Right forelimb (tissue), 1 donor: ENCODE results near the gene NEXMIF.
"Not testable (repeated sequence)": the region's sequence is repeated elsewhere in the genome, so short reads cannot be mapped to it uniquely, and the experiment has no call there.

Experiments used
- DNase-seq: peaks from one replicate; pipeline ENCODE4 v3.0.0-alpha.2; 2018

The NEXMIF gene

DNA sequence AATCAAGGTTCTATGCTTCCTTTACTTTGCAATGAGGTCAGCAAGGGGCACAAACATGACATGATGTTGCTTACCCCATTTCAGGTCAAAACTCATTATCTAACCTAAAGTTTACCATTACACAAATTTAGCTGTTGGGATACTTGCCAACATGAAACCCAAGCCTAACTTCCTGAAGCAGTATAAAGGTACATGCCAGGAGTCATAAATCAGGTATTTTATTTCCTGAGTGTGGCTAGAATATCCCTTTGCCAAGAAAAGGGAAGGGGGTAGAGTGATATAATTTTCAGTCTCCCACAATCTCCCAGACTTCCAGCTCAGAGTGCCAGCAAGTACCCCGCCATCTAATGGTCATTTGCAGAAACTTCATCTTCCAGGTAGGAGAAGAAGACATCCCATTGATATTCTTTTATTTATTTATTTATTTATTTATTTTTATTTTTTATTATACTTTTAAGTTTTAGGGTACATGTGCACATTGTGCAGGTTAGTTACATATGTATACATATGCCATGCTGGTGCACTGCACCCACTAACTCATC lies 136.6 kb downstream of the NEXMIF start:
- no peak for DNase-seq

DNA sequence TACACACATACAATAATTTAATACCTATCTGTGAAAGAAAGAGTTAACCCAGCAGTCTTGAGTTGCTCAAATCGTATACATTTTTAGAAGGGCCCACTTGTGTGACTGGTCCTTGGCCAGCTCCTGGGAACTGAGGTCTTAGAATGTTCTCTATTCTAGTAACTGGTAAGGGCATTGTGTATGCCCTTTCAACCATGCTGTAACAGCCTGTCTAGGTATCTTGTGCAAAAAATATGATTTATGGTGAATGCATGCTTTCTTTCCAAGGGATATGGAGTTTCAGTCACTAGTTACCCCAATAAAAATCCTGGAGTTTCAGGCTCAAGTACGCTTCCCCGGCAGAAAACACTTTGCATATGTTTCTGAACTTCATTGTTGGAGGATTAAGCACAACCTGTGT lies 140.6 kb downstream of the NEXMIF start:
- DNase-seq = no peak

DNA sequence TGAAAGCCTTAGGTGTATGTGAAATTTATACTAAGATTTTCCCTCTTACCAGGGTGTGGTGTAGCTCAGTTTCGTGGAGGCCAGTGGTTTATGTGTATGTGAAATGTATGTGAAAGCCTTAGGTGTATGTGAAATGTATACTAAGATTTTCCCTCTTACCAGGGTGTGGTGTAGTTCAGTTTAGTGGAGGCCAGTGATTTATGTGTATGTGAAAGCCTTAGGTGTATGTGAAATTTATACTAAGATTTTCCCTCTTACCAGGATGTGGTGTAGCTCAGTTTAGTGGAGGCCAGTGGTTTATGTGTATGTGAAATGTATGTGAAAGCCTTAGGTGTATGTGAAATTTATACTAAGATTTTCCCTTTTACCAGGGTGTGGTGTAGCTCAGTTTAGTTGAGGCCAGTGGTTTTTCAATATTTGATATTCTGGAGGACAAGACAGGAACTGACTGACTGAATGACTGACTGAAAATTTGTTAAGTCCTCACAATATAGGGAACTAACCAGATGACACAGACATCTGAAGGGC lies 143.7 kb downstream of the NEXMIF start:
- DNase-seq = no peak

DNA sequence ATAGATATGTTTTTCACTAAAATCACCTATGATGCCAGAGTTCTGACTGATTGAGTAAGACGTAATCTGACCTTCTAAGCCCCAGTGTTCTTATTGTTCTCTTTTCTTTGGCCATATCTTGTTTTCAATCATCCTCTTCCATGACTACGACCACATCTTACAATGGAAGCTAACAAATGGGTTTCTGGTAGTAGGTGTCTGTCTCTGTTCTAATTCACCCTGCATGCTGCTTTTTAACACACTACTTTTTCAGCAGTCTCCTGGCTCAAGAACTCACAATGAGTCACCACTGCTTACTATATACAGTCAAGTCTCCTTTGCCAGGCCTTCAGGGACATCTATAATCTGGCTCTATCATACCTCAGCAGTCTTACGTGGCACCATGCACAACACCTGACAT lies 146.1 kb downstream of the NEXMIF start:
- no peak for DNase-seq

DNA sequence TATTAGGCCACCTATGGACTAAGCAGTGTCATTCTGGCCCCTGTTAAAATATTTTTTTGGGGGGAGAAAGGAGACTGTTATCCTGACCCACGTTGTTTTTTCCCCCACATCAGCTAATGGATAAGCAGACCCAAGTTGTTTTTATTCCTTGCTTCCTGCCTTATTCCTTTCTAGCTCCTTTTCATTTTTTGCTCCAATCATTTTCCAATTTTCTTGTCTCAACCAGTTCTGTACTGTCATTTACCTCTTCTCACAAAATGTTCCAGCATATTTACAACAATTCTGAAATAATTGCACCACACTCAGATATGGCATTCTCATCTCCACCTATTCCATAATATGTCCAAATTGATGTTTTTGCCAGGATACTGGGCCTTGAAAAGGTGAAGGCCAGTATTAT lies 150.3 kb downstream of the NEXMIF start:
- DNase-seq = no peak

DNA sequence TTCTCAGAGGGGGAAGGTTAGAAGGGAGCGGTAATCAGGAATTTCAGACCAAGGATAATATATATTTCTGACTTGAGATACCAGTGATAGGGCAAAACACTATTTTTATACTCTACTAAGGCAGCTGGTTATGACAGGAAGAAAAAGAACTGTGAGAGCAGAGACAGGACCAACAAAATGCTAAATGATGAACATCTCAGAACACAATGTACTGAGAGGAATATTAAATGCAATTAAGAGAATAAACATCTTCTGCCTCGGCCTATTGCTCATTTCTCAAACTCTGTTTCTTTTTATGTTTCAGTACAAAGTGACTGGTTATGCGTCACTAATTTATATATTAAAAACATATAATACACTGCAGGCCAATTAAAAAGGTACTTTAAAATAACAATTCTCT lies 188.8 kb downstream of the NEXMIF start:
- DNase-seq = no peak

DNA sequence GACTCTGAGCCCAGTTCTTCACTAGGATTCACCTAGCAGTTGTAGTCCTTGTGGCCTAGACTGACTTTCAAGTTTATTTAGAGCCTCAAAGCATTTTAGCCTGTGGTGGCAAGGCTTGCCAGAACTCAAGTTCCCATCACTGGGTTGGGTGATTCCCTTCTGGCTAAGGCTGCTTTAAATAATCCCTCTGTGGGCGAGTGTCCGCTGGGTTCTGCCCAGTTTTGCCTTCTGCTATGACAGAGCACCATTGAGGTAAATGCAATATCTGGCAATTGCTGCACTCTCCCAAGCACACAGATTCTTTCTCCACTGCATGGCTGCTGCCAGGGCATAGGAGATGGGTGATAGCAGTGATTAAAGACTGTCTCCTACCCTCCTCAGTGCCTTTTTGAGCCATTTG lies 220.0 kb downstream of the NEXMIF start:
- DNase-seq = no peak

DNA sequence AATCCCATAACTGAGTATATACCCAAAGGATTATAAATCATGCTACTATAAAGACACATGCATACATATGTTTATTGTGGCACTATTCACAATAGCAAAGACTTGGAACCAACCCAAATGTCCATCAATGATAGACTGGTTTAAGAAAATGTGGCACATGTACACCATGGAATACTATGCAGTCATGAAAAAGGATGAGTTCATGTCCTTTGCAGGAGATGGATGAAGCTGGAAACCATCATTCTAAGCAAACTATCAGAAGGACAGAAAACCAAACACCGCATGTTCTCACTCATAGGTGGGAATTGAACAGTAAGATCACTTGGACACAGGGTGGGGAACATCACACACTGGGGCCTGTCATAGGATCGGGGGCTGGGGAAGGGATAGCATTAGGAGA lies 223.9 kb downstream of the NEXMIF start:
- DNase-seq = not testable (repeated sequence)

DNA sequence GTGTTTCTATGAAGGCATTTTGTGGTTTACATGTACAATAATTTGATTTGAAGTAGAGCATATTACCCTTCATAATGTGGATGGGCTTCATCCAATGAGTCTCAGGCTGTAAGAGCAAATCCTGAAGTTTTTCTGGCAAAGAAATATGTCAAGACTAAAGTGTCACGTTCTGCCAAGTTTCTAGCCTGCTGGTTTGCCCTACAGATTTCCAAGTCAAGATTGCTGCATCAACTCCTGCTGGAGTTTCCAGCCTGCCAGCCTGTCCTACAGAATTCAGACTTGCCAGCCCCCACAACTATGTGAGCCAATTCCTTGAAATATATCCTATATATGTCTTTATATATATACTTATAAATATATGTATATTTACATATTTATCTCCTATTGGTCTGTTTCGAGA lies 240.8 kb downstream of the NEXMIF start:
- DNase-seq = no peak
